GM12878 (cell line): ENCODE measurements around the gene BLCAP.

ENCODE experiments used
- BCL11A ChIP-seq: IDR thresholded peaks from 2 replicates; pipeline ENCODE4 v1.6.1; 2011; ENCODE audit warnings: low read depth, low read length
- MYC ChIP-seq: IDR thresholded peaks from 2 replicates; pipeline ENCODE4 v1.6.1; 2011; ENCODE audit warnings: mild to moderate bottlenecking, low read length, moderate library complexity, inconsistent platforms; ENCODE audit not compliant: insufficient read depth, insufficient replicate concordance, insufficient read length, severe bottlenecking
- NFYB ChIP-seq: IDR thresholded peaks from 2 replicates; pipeline ENCODE4 v1.6.1; 2011; ENCODE audit warnings: low read depth, mild to moderate bottlenecking, low read length, improper control_type of control experiment, moderate library complexity; ENCODE audit not compliant: insufficient read depth
- PML ChIP-seq: IDR thresholded peaks from 2 replicates; pipeline ENCODE4 v1.6.1; 2012; ENCODE audit warnings: low read length, inconsistent platforms
- POLR2A ChIP-seq: IDR thresholded peaks from 2 replicates; pipeline ENCODE4 v1.6.1; 2011; ENCODE audit warnings: low read depth, mild to moderate bottlenecking, low read length
- RAD51 ChIP-seq: fragments of 450-650 bp; IDR thresholded peaks from 2 replicates; pipeline ENCODE4 v1.6.1; 2016; ENCODE audit warnings: moderate library complexity, mild to moderate bottlenecking, inconsistent platforms
- SMAD1 ChIP-seq: fragments of 450-650 bp; IDR thresholded peaks from 2 replicates; pipeline ENCODE4 v1.6.1; 2018; ENCODE audit warnings: mild to moderate bottlenecking, low read depth; ENCODE audit not compliant: partially characterized antibody
- SMC3 ChIP-seq: IDR thresholded peaks from 2 replicates; pipeline ENCODE4 v1.6.1; 2011; ENCODE audit warnings: low read length, improper control_type of control experiment, borderline replicate concordance
- TAF1 ChIP-seq: IDR thresholded peaks from 2 replicates; pipeline ENCODE4 v1.6.1; 2011; ENCODE audit warnings: mild to moderate bottlenecking, low read depth, low read length, borderline replicate concordance
- YBX1 ChIP-seq: fragments of 450-650 bp; IDR thresholded peaks from 2 replicates; pipeline ENCODE4 v1.6.1; 2016; ENCODE audit warnings: antibody characterized with exemption
- TF ChIP-seq, protein P1 (sequence below), 3 experiments: IDR thresholded peaks in 2 of 3; conservative IDR thresholded peaks in 1 of 3; 2 replicates each; pipeline ENCODE4 v1.5.1; 2011; ENCODE audit warnings: low read depth in 3 of 3, low read length in 3 of 3, mild to moderate bottlenecking in 3 of 3, control low read depth in 2 of 3, moderate library complexity in 2 of 3, inconsistent platforms in 1 of 3, mixed read lengths in 1 of 3; ENCODE audit not compliant: control insufficient read depth in 2 of 3, insufficient read depth in 1 of 3; ENCODE audit errors: extremely low read depth in 1 of 3
- TF ChIP-seq, protein P2 (sequence below): IDR thresholded peaks from 2 replicates; pipeline ENCODE4 v1.6.1; 2011; ENCODE audit warnings: borderline replicate concordance, low read depth, mild to moderate bottlenecking, moderate library complexity, mixed read lengths, low read length; ENCODE audit not compliant: insufficient read depth; ENCODE audit errors: extremely low read length
- TF ChIP-seq, protein P3 (sequence below): fragments of 450-650 bp; IDR thresholded peaks from 2 replicates; pipeline ENCODE4 v1.6.1; 2016; ENCODE audit warnings: mild to moderate bottlenecking

DNA sequence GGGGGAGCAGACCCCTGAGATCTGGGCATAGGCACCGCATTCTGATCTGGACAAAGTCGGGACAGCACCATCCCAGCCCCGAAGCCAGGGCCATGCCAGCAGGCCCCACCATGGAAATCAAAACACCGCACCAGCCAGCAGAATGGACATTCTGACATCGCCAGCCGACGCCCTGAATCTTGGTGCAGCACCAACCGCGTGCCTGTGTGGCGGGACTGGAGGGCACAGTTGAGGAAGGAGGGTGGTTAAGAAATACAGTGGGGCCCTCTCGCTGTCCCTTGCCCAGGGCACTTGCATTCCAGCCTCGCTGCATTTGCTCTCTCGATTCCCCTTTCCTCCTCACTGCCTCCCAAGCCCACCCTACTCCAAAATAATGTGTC is 4.7 kb downstream of the BLCAP start:
- TF ChIP-seq SMC3 (no peak), TAF1 (no peak), PML (no peak), POLR2A (no peak), BCL11A (no peak), YBX1 (no peak), NFYB (no peak), SMAD1 (no peak), MYC (no peak), RAD51 (no peak)
- TF ChIP-seq, protein P1, sequence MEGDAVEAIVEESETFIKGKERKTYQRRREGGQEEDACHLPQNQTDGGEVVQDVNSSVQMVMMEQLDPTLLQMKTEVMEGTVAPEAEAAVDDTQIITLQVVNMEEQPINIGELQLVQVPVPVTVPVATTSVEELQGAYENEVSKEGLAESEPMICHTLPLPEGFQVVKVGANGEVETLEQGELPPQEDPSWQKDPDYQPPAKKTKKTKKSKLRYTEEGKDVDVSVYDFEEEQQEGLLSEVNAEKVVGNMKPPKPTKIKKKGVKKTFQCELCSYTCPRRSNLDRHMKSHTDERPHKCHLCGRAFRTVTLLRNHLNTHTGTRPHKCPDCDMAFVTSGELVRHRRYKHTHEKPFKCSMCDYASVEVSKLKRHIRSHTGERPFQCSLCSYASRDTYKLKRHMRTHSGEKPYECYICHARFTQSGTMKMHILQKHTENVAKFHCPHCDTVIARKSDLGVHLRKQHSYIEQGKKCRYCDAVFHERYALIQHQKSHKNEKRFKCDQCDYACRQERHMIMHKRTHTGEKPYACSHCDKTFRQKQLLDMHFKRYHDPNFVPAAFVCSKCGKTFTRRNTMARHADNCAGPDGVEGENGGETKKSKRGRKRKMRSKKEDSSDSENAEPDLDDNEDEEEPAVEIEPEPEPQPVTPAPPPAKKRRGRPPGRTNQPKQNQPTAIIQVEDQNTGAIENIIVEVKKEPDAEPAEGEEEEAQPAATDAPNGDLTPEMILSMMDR (IDR thresholded peaks at IDR 0.05 in 2 of 3, conservative IDR thresholded peaks at IDR 0.05 in 1 of 3; ENCODE audit: control insufficient read depth in 2 of 3, extremely low read depth in 1 of 3, insufficient read depth in 1 of 3, low read depth in 3 of 3, low read length in 3 of 3) = no peak
- TF ChIP-seq, protein P2, sequence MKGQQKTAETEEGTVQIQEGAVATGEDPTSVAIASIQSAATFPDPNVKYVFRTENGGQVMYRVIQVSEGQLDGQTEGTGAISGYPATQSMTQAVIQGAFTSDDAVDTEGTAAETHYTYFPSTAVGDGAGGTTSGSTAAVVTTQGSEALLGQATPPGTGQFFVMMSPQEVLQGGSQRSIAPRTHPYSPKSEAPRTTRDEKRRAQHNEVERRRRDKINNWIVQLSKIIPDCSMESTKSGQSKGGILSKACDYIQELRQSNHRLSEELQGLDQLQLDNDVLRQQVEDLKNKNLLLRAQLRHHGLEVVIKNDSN = no peak
- TF ChIP-seq, protein P3, sequence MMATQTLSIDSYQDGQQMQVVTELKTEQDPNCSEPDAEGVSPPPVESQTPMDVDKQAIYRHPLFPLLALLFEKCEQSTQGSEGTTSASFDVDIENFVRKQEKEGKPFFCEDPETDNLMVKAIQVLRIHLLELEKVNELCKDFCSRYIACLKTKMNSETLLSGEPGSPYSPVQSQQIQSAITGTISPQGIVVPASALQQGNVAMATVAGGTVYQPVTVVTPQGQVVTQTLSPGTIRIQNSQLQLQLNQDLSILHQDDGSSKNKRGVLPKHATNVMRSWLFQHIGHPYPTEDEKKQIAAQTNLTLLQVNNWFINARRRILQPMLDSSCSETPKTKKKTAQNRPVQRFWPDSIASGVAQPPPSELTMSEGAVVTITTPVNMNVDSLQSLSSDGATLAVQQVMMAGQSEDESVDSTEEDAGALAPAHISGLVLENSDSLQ = no peak
